OCI-LY7 (cell line): Measurements from ENCODE around the gene KAZN.

Experiments
- CTCF ChIP-seq: fragments of 200-600 bp; sonication (generic); conservative IDR thresholded peaks from 2 replicates; pipeline ENCODE4 v1.5.1; 2014; ENCODE audit warnings: mild to moderate bottlenecking, antibody characterized with exemption, low read length, moderate library complexity, mixed read lengths
- EZH2phosphoT487 ChIP-seq: fragments of 200-600 bp; sonication (generic); IDR thresholded peaks from 2 replicates; pipeline ENCODE4 v1.6.1; 2018; ENCODE audit warnings: low read depth, borderline replicate concordance, mild to moderate bottlenecking, mixed run types, antibody characterized with exemption, low read length, moderate library complexity, mixed read lengths

GRCh38 chr1:15156807-15157380 lies 558.4 kb downstream of the KAZN start:
- TF ChIP-seq CTCF (no peak), EZH2phosphoT487 (no peak)
